Measurements from ENCODE around the gene PDPK1.
"Not testable (repeated sequence)": the region's sequence is repeated elsewhere in the genome, so short reads cannot be mapped to it uniquely, and the experiment has no call there.

The PDPK1 gene

GRCh38 chr16:2609827-2610470, 72.1 kb downstream of the PDPK1 start:
- H3K79me2 ChIP-seq (ENCODE audit: insufficient read depth, low read length), result no peaks in the 10 kb centered on the region

GRCh38 chr16:2610781-2611498, 73.1 kb downstream of the PDPK1 start:
- TF ChIP-seq EZH2 (IDR thresholded peaks at IDR 0.05; ENCODE audit: borderline replicate concordance, low read length), result no peak
- TF ChIP-seq CTCF (IDR thresholded peaks at IDR 0.05; ENCODE audit: low read length), result no peak
- Histone ChIP-seq H3K9ac (ENCODE audit: low read length) (no peak overlapping the region), H3K27me3 (ENCODE audit: insufficient read depth, low read length) (no peaks in the 10 kb centered on the region), H3K79me2 (ENCODE audit: insufficient read depth, low read length) (no peaks in the 10 kb centered on the region), H4K20me1 (ENCODE audit: insufficient read depth, low read length) (no peaks in the 10 kb centered on the region), H3K27ac (ENCODE audit: low read depth, low read length, poor library complexity, severe bottlenecking) (no peak overlapping the region), H3K4me3 (ENCODE audit: low read depth, low read length, poor library complexity, severe bottlenecking) (no peak overlapping the region), H3K9me3 (ENCODE audit: low read length) (no peaks in the 10 kb centered on the region), H3K36me3 (ENCODE audit: insufficient read depth, low read length) (peaks cover 9% of the 10 kb centered on the region; the same call in 1 of the 2 replicates), H3K4me1 (ENCODE audit: insufficient read depth, low read length, severe bottlenecking) (peaks cover 9% of the 10 kb centered on the region), H2AFZ (ENCODE audit: low read length) (no peak overlapping the region), H3K4me2 (ENCODE audit: low read length) (no peak overlapping the region), H3K9me2 (ENCODE audit: low read depth, low read length) (no peaks in the 10 kb centered on the region), H3F3A (ENCODE audit: insufficient read depth, low read length) (no peaks in the 10 kb centered on the region)

More at GRCh38 chr16:2609827-2610470, 72.1 kb downstream of the PDPK1 start:
- no peaks in the 10 kb centered on the region for H3K9me3 ChIP-seq (ENCODE audit: low read length)
- H3F3A ChIP-seq (ENCODE audit: insufficient read depth, low read length), result no peaks in the 10 kb centered on the region
- H3K9ac ChIP-seq (ENCODE audit: low read length), result no peak overlapping the region
- H3K4me2 ChIP-seq (ENCODE audit: low read length), result no peak overlapping the region
- no peak overlapping the region for H3K27ac ChIP-seq (ENCODE audit: low read depth, low read length, poor library complexity, severe bottlenecking)
- H3K9me2 ChIP-seq (ENCODE audit: low read depth, low read length), result no peaks in the 10 kb centered on the region
- no peak overlapping the region for H2AFZ ChIP-seq (ENCODE audit: low read length)
- peaks cover 9% of the 10 kb centered on the region for H3K4me1 ChIP-seq (ENCODE audit: insufficient read depth, low read length, severe bottlenecking)
- no peak overlapping the region for H3K4me3 ChIP-seq (ENCODE audit: low read depth, low read length, poor library complexity, severe bottlenecking)
- no peaks in the 10 kb centered on the region for H4K20me1 ChIP-seq (ENCODE audit: insufficient read depth, low read length)
- H3K36me3 ChIP-seq (ENCODE audit: insufficient read depth, low read length), result peaks cover 9% of the 10 kb centered on the region; the same call in 1 of the 2 replicates
- no peaks in the 10 kb centered on the region for H3K27me3 ChIP-seq (ENCODE audit: insufficient read depth, low read length)
- TF ChIP-seq CTCF (IDR thresholded peaks at IDR 0.05; ENCODE audit: low read length), result no peak
- no peak for TF ChIP-seq EZH2 (IDR thresholded peaks at IDR 0.05; ENCODE audit: borderline replicate concordance, low read length)

GRCh38 chr16:2611499-2611862, 73.7 kb downstream of the PDPK1 start:
- no peaks in the 10 kb centered on the region for H3K79me2 ChIP-seq (ENCODE audit: insufficient read depth, low read length)
- no peaks in the 10 kb centered on the region for H3K27me3 ChIP-seq (ENCODE audit: insufficient read depth, low read length)
- peaks cover 9% of the 10 kb centered on the region; the same call in 1 of the 2 replicates for H3K36me3 ChIP-seq (ENCODE audit: insufficient read depth, low read length)
- no peak overlapping the region for H3K4me3 ChIP-seq (ENCODE audit: low read depth, low read length, poor library complexity, severe bottlenecking)
- no peak overlapping the region for H3K9ac ChIP-seq (ENCODE audit: low read length)
- no peaks in the 10 kb centered on the region for H3K9me3 ChIP-seq (ENCODE audit: low read length)
- peaks cover 9% of the 10 kb centered on the region for H3K4me1 ChIP-seq (ENCODE audit: insufficient read depth, low read length, severe bottlenecking)
- H2AFZ ChIP-seq (ENCODE audit: low read length), result no peak overlapping the region
- H3K9me2 ChIP-seq (ENCODE audit: low read depth, low read length), result no peaks in the 10 kb centered on the region
- H3K27ac ChIP-seq (ENCODE audit: low read depth, low read length, poor library complexity, severe bottlenecking), result no peak overlapping the region
- TF ChIP-seq EZH2 (IDR thresholded peaks at IDR 0.05; ENCODE audit: borderline replicate concordance, low read length) (no peak), CTCF (IDR thresholded peaks at IDR 0.05; ENCODE audit: low read length) (no peak)
- no peak overlapping the region for H3K4me2 ChIP-seq (ENCODE audit: low read length)
- H4K20me1 ChIP-seq (ENCODE audit: insufficient read depth, low read length), result no peaks in the 10 kb centered on the region
- H3F3A ChIP-seq (ENCODE audit: insufficient read depth, low read length), result no peaks in the 10 kb centered on the region

- not testable (repeated sequence) for H3K9ac ChIP-seq (ENCODE audit: low read length); H3F3A ChIP-seq (ENCODE audit: insufficient read depth, low read length); H2AFZ ChIP-seq (ENCODE audit: low read length); H3K4me2 ChIP-seq (ENCODE audit: low read length); H4K20me1 ChIP-seq (ENCODE audit: insufficient read depth, low read length); H3K4me3 ChIP-seq (ENCODE audit: low read depth, low read length, poor library complexity, severe bottlenecking); H3K36me3 ChIP-seq (ENCODE audit: insufficient read depth, low read length); H3K9me3 ChIP-seq (ENCODE audit: low read length); H3K27ac ChIP-seq (ENCODE audit: low read depth, low read length, poor library complexity, severe bottlenecking); H3K4me1 ChIP-seq (ENCODE audit: insufficient read depth, low read length, severe bottlenecking); H3K9me2 ChIP-seq (ENCODE audit: low read depth, low read length); H3K79me2 ChIP-seq (ENCODE audit: insufficient read depth, low read length); H3K27me3 ChIP-seq (ENCODE audit: insufficient read depth, low read length)
These were observed 74.1 kb downstream of the PDPK1 start for GRCh38 chr16:2611877-2612276.

GRCh38 chr16:2613251-2613650, 75.4 kb downstream of the PDPK1 start:
- not testable (repeated sequence) for H3K9me3 ChIP-seq (ENCODE audit: low read length); H3K36me3 ChIP-seq (ENCODE audit: insufficient read depth, low read length); H3K79me2 ChIP-seq (ENCODE audit: insufficient read depth, low read length); H3K27ac ChIP-seq (ENCODE audit: low read depth, low read length, poor library complexity, severe bottlenecking); H3F3A ChIP-seq (ENCODE audit: insufficient read depth, low read length); H3K9ac ChIP-seq (ENCODE audit: low read length); H3K4me3 ChIP-seq (ENCODE audit: low read depth, low read length, poor library complexity, severe bottlenecking); H3K4me2 ChIP-seq (ENCODE audit: low read length); H3K27me3 ChIP-seq (ENCODE audit: insufficient read depth, low read length); H3K4me1 ChIP-seq (ENCODE audit: insufficient read depth, low read length, severe bottlenecking); H2AFZ ChIP-seq (ENCODE audit: low read length); H4K20me1 ChIP-seq (ENCODE audit: insufficient read depth, low read length); H3K9me2 ChIP-seq (ENCODE audit: low read depth, low read length)

Measured in OCI-LY1 (cell line).